Ectodermal cell (in vitro differentiated cells): ENCODE results near the gene PDIA4.
"Not testable (repeated sequence)": the region's sequence is repeated elsewhere in the genome, so short reads cannot be mapped to it uniquely, and the experiment has no call there.

Experiments
- H3K27ac ChIP-seq: 2 replicates; pipeline ENCODE4 v1.7.0; 2013; ENCODE audit warnings: mild to moderate bottlenecking, low read depth, low read length; ENCODE audit not compliant: insufficient read depth, poor library complexity, severe bottlenecking
- H3K27me3 ChIP-seq: 2 replicates; pipeline ENCODE4 v1.7.0; 2013; ENCODE audit warnings: mild to moderate bottlenecking, low read length; ENCODE audit not compliant: insufficient read depth, control insufficient read depth, poor library complexity, severe bottlenecking
- H3K36me3 ChIP-seq: one replicate; pipeline ENCODE4 v1.7.0; 2013; ENCODE audit warnings: low read length; ENCODE audit not compliant: control insufficient read depth, insufficient read depth
- H3K4me1 ChIP-seq: one replicate; pipeline ENCODE4 v1.7.0; 2013; ENCODE audit warnings: low read length; ENCODE audit not compliant: control insufficient read depth, insufficient read depth
- H3K4me3 ChIP-seq: 2 replicates; pipeline ENCODE4 v1.7.0; 2013; ENCODE audit warnings: low read depth, low read length, control low read depth; ENCODE audit not compliant: insufficient read depth
- H3K9me3 ChIP-seq: 2 replicates; pipeline ENCODE4 v1.7.0; 2013; ENCODE audit warnings: mild to moderate bottlenecking, low read length, moderate library complexity; ENCODE audit not compliant: control insufficient read depth
- WGBS, 2 experiments: methylation state at CpG; one replicate each; pipeline ENCODE4 v1.1.7; 2013; ENCODE audit warnings: missing lambda C conversion rate in 2 of 2; 5-methylcytosine and 5-hydroxymethylcytosine counted together

The PDIA4 gene

DNA sequence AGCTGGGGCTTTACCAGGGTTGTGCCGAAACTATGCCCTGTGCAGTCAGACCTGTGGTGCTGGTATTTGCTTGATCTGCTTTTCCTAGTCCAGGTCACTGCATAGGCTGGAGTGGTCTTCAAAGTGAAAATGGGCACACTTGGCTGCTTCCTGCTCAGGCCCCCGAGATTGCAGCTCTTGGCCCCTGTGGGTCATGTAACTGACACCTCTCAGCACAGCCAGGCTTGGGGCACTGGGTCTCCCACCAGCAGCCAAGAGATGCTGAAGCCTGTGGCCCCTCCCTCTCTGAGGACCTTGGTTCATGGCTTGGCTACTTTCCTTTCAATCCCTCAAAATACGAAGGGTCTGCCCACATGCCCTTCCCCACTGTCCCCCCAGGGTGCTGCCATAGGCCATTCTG, 33.7 kb downstream of the PDIA4 start:
- no peaks in the 10 kb centered on the region for H3K9me3 ChIP-seq
- H3K27ac ChIP-seq = no peak overlapping the region
- WGBS, 2 experiments = 88 to 89% methylated on average over 3 of the region's 3 CpGs
- H3K27me3 ChIP-seq = no peaks in the 10 kb centered on the region
- H3K4me1 ChIP-seq = no peaks in the 10 kb centered on the region
- H3K4me3 ChIP-seq = no peak overlapping the region
- H3K36me3 ChIP-seq = no peaks in the 10 kb centered on the region

GRCh38 chr7:148993193-148993592, 35.1 kb downstream of the PDIA4 start:
- no peaks in the 10 kb centered on the region for H3K9me3 ChIP-seq
- 94% methylated on average over 8 of the region's 8 CpGs for WGBS, 2 experiments
- H3K4me3 ChIP-seq = no peak overlapping the region
- H3K27ac ChIP-seq = no peak overlapping the region
- H3K4me1 ChIP-seq = peaks cover 5% of the 10 kb centered on the region
- no peaks in the 10 kb centered on the region for H3K27me3 ChIP-seq
- H3K36me3 ChIP-seq = no peaks in the 10 kb centered on the region

DNA sequence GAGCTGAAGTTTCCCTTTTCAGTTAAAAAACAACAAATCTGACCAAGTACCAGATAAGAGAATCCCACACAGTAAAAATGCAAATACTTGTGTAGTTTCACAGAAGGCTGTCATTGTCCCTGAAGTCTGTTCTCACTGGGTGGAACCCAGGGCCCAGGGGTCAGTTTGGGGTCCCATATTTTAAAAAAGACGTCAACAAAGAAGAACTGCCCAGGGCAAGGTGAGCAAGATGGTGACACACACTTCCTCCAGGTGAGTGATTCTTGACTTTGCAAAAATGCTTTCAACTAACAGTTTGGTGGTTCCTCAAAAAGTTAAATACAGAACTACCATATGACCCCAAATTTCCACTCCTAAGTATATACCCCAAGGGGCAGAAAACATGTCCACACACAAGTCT, 36.8 kb downstream of the PDIA4 start:
- no peaks in the 10 kb centered on the region for H3K9me3 ChIP-seq
- 91 to 93% methylated on average over 1 of the region's 1 CpG for WGBS, 2 experiments
- H3K36me3 ChIP-seq = no peaks in the 10 kb centered on the region
- H3K4me1 ChIP-seq = peaks cover 6% of the 10 kb centered on the region
- H3K27ac ChIP-seq = no peak overlapping the region
- H3K4me3 ChIP-seq = no peak overlapping the region
- H3K27me3 ChIP-seq = no peaks in the 10 kb centered on the region

GRCh38 chr7:148987751-148988512, 40.4 kb downstream of the PDIA4 start:
- H3K36me3 ChIP-seq = no peaks in the 10 kb centered on the region
- H3K9me3 ChIP-seq = no peaks in the 10 kb centered on the region
- H3K27ac ChIP-seq = peak overlapping the region; percentile 92
- peak overlapping the region; percentile 79 for H3K4me3 ChIP-seq
- WGBS, 2 experiments = 11 to 14% methylated on average over 9 of the region's 9 CpGs
- H3K4me1 ChIP-seq = peaks cover 6% of the 10 kb centered on the region
- H3K27me3 ChIP-seq = peaks cover 5% of the 10 kb centered on the region

GRCh38 chr7:148987010-148987750, 41.1 kb downstream of the PDIA4 start:
- H3K27ac ChIP-seq = peak overlapping the region; percentile 92
- peaks cover 6% of the 10 kb centered on the region for H3K4me1 ChIP-seq
- H3K36me3 ChIP-seq = no peaks in the 10 kb centered on the region
- H3K4me3 ChIP-seq = peak overlapping the region; percentile 79
- no peaks in the 10 kb centered on the region for H3K9me3 ChIP-seq
- WGBS, 2 experiments = 2 to 3% methylated on average over 16 to 17 of the region's 17 CpGs
- H3K27me3 ChIP-seq = peaks cover 5% of the 10 kb centered on the region

DNA sequence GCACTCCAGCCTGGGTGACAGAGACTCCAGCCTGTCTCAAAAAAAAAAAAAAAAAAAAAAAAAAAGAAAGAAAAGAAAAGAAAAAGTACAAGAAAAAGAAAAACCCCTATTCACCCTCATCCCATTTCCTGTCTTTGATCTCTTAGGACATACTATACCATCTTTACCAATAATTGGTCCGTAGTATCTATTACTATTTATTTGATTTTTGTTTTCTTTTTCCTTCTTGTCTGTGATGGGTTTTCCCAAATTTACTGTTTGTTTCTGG, 41.6 kb downstream of the PDIA4 start:
- Histone ChIP-seq H3K4me3 (peak overlapping the region; percentile 79), H3K9me3 (no peaks in the 10 kb centered on the region), H3K27ac (no peak overlapping the region), H3K4me1 (peaks cover 6% of the 10 kb centered on the region), H3K27me3 (peaks cover 5% of the 10 kb centered on the region), H3K36me3 (no peaks in the 10 kb centered on the region)
- WGBS, 2 experiments = no CpG with 5 or more reads among the region's 1 CpG

GRCh38 chr7:148983200-148984146, 44.8 kb downstream of the PDIA4 start:
- Histone ChIP-seq H3K27me3 (peaks cover 5% of the 10 kb centered on the region), H3K36me3 (no peaks in the 10 kb centered on the region), H3K27ac (peak overlapping the region; percentile 83), H3K4me1 (peaks cover 3% of the 10 kb centered on the region), H3K9me3 (no peaks in the 10 kb centered on the region), H3K4me3 (peak overlapping the region; percentile 79)
- WGBS, 2 experiments = 3% methylated on average over 35 to 38 of the region's 38 CpGs

DNA sequence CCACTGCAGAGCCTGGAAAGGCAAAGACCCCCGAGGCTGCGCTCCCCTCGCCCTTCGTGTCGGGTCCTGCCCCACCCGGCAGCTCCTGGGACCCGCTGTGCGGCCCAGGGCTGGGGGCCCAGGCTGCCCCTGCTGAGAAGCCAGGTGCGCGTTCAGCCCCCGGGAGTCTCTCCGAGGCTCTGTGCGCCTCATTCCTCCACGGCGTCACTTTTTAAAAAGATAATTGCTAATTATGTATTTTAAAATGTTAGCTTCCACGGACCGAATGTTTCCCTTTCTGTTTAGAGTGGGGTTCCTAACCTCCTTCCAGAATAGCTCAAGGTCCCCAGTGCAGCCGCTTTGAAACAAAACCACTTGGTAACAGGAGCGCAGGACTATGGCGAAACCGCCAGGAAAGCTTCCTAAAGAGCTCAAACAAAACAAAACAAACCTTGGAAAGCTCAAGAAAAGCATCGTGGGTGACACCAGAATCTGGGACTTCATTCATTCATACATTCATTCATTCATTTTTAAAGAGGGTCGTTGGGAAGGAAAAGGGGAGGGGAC, 45.6 kb downstream of the PDIA4 start:
- Histone ChIP-seq H3K27me3 (peaks cover 5% of the 10 kb centered on the region), H3K27ac (peak overlapping the region; percentile 83), H3K4me3 (peak overlapping the region; percentile 79), H3K4me1 (no peaks in the 10 kb centered on the region), H3K36me3 (no peaks in the 10 kb centered on the region), H3K9me3 (no peaks in the 10 kb centered on the region)
- WGBS, 2 experiments = 2 to 4% methylated on average over 20 to 23 of the region's 23 CpGs

- WGBS, 2 experiments = 87 to 92% methylated on average over 9 of the region's 9 CpGs
- peaks cover 2% of the 10 kb centered on the region for H3K27me3 ChIP-seq
- H3K4me1 ChIP-seq = no peaks in the 10 kb centered on the region
- no peaks in the 10 kb centered on the region for H3K9me3 ChIP-seq
- no peak overlapping the region for H3K27ac ChIP-seq
- no peaks in the 10 kb centered on the region for H3K36me3 ChIP-seq
- no peak overlapping the region for H3K4me3 ChIP-seq
Measured at GRCh38 chr7:148979827-148980226, 48.5 kb downstream of the PDIA4 start.

DNA sequence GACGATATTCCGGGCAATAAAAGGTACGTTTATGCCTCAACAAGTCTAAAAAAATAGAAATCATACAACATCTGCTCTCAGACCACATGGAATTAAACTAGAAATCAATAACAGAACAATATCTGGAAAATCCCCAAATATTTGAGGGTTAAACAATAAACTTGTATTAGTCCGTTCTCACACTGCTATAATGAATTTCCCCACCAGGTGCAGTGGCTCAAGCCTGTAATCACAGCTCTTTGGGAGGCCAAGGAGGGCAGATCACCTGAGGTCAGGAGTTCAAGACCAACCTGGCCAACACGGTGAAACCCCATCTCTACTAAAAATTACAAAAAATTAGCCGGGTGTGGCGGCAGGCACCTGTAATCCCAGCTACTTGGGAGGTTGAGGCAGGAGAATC, 49.2 kb downstream of the PDIA4 start:
- not testable (repeated sequence) for H3K36me3 ChIP-seq, H3K27ac ChIP-seq, H3K27me3 ChIP-seq, H3K4me1 ChIP-seq, H3K9me3 ChIP-seq, H3K4me3 ChIP-seq
- WGBS, 2 experiments = 86 to 95% methylated on average over 7 of the region's 7 CpGs
